M059J (cell line): ENCODE measurements around the gene VAMP7. TPM values are rescaled to one million over a fixed set of nuclear protein-coding genes. Genes with fewer than 3 reads are reported as not detected.
"Not testable (repeated sequence)": the region's sequence is repeated elsewhere in the genome, so short reads cannot be mapped to it uniquely, and the experiment has no call there.

Source experiments
- DNase-seq: peaks from one replicate; pipeline ENCODE4 v3.0.0-alpha.2; 2012; ENCODE audit warnings: low read depth
- total RNA-seq: library from RNA; depleted of rRNA; stranded (reverse); fragments of >200 nt; shearing (Covaris generic); gene quantifications from 2 replicates; pipeline ENCODE4 v1.2.3, GENCODE V29; 2014

The VAMP7 gene
- total RNA-seq, 1 experiment from 2014 or later: 143 TPM

GRCh38 chrX:155907661-155908060, 26.5 kb downstream of the VAMP7 start:
- DNase-seq: not testable (repeated sequence)

- no peak for DNase-seq
Measured at GRCh38 chrX:155923200-155923599, 42.1 kb downstream of the VAMP7 start.

- not testable (repeated sequence) for DNase-seq
Measured at GRCh38 chrX:155930852-155931618, 49.9 kb downstream of the VAMP7 start.

GRCh38 chrX:155938132-155938531, 57.0 kb downstream of the VAMP7 start:
- DNase-seq: no peak

GRCh38 chrX:155949098-155949497, 68.0 kb downstream of the VAMP7 start:
- no peak for DNase-seq

GRCh38 chrX:155951237-155951789, 70.2 kb downstream of the VAMP7 start:
- no peak for DNase-seq

- no peak for DNase-seq
Measured at GRCh38 chrX:155953055-155953454, 71.9 kb downstream of the VAMP7 start.

GRCh38 chrX:155954793-155955192, 73.6 kb downstream of the VAMP7 start:
- no peak for DNase-seq

- DNase-seq: no peak
Measured at GRCh38 chrX:155956099-155956498, 75.0 kb downstream of the VAMP7 start.

GRCh38 chrX:155956649-155957048, 75.5 kb downstream of the VAMP7 start:
- DNase-seq: peak; percentile 4

- DNase-seq: no peak
Measured at GRCh38 chrX:155957843-155958242, 76.7 kb downstream of the VAMP7 start.

- DNase-seq: no peak
Measured at GRCh38 chrX:155959018-155959587, 78.0 kb downstream of the VAMP7 start.

- DNase-seq: no peak
Measured at GRCh38 chrX:155962906-155963305, 81.8 kb downstream of the VAMP7 start.

- peak; percentile 61 for DNase-seq
Measured at GRCh38 chrX:155966876-155967275, 85.7 kb downstream of the VAMP7 start.

- DNase-seq: no peak
Measured at GRCh38 chrX:155967653-155968325, 86.6 kb downstream of the VAMP7 start.

GRCh38 chrX:155968326-155968661, 87.1 kb downstream of the VAMP7 start:
- no peak for DNase-seq

- DNase-seq: no peak
Measured at GRCh38 chrX:155968791-155969190, 87.6 kb downstream of the VAMP7 start.

GRCh38 chrX:155971658-155972057, 90.5 kb downstream of the VAMP7 start:
- peak; percentile 20 for DNase-seq

- DNase-seq: not testable (repeated sequence)
Measured at GRCh38 chrX:155972241-155972640, 91.1 kb downstream of the VAMP7 start.

- no peak for DNase-seq
Measured at GRCh38 chrX:155983326-155983725, 102.2 kb downstream of the VAMP7 start.

GRCh38 chrX:155985208-155985607, 104.1 kb downstream of the VAMP7 start:
- no peak for DNase-seq

GRCh38 chrX:155986995-155987394, 105.8 kb downstream of the VAMP7 start:
- DNase-seq: not testable (repeated sequence)

GRCh38 chrX:155988859-155989258, 107.7 kb downstream of the VAMP7 start:
- no peak for DNase-seq
